T-helper 17 cell (primary cell): ENCODE results near the gene AMER2. TPM values are rescaled to one million over a fixed set of nuclear protein-coding genes. Genes with fewer than 3 reads are reported as not detected.
A peak's percentile ranks its signal among the peaks of the same experiment; 100 is the strongest.

Source experiments
- ATAC-seq: fragments of 150-1000 bp; cut with Tn5 transposase; 2 replicates; pipeline ENCODE4 v1.10.0; 2021; ENCODE audit warnings: mild to moderate bottlenecking, moderate library complexity
- DNase-seq, 3 donors: peaks; one replicate each; pipeline versions ENCODE4 v3.0.0 to v3.0.0-alpha.2; 2020 to 2021
- H3K9me3 ChIP-seq: one replicate; pipeline ENCODE4 v1.7.0; 2013; ENCODE audit warnings: low read length, mild to moderate bottlenecking; ENCODE audit not compliant: control insufficient read depth, poor library complexity, severe bottlenecking
- H3K27ac Mint-ChIP-seq: one replicate; pipeline ENCODE4 v1.8.0; 2022; ENCODE audit warnings: mild to moderate bottlenecking, moderate library complexity, mixed read lengths
- H3K27me3 Mint-ChIP-seq: one replicate; pipeline ENCODE4 v1.8.0; 2022; ENCODE audit warnings: mixed read lengths
- H3K36me3 Mint-ChIP-seq: one replicate; pipeline ENCODE4 v1.8.0; 2022; ENCODE audit warnings: low read depth, mixed read lengths
- H3K4me1 Mint-ChIP-seq: one replicate; pipeline ENCODE4 v1.8.0; 2022; ENCODE audit warnings: mild to moderate bottlenecking, mixed read lengths
- H3K4me3 Mint-ChIP-seq: one replicate; pipeline ENCODE4 v1.8.0; 2022; ENCODE audit warnings: mild to moderate bottlenecking, moderate library complexity, mixed read lengths
- total RNA-seq, 4 donors: library from RNA in 2 of 4; stranded (reverse) in 2 of 4; gene quantifications; one replicate each; pipeline ENCODE4 v1.2.3 and lab custom pipeline; 2022 to 2026

Gene AMER2, protein sequence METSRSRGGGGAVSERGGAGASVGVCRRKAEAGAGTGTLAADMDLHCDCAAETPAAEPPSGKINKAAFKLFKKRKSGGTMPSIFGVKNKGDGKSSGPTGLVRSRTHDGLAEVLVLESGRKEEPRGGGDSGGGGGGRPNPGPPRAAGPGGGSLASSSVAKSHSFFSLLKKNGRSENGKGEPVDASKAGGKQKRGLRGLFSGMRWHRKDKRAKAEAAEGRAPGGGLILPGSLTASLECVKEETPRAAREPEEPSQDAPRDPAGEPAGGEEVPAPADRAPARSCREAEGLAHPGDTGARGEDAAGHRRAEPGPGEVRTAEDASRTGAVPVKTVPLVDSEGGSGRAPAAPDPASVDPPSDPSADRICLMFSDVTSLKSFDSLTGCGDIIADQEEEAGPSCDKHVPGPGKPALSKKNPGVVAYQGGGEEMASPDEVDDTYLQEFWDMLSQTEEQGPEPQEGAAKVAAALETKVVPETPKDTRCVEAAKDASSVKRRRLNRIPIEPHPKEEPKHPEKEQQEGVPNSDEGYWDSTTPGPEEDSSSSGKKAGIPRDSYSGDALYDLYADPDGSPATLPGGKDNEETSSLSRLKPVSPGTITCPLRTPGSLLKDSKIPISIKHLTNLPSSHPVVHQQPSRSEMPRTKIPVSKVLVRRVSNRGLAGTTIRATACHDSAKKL
- total RNA-seq, result not detected
- total RNA-seq (lab: John Stamatoyannopoulos, UW), result 0 reads per million in 2 donors

DNA sequence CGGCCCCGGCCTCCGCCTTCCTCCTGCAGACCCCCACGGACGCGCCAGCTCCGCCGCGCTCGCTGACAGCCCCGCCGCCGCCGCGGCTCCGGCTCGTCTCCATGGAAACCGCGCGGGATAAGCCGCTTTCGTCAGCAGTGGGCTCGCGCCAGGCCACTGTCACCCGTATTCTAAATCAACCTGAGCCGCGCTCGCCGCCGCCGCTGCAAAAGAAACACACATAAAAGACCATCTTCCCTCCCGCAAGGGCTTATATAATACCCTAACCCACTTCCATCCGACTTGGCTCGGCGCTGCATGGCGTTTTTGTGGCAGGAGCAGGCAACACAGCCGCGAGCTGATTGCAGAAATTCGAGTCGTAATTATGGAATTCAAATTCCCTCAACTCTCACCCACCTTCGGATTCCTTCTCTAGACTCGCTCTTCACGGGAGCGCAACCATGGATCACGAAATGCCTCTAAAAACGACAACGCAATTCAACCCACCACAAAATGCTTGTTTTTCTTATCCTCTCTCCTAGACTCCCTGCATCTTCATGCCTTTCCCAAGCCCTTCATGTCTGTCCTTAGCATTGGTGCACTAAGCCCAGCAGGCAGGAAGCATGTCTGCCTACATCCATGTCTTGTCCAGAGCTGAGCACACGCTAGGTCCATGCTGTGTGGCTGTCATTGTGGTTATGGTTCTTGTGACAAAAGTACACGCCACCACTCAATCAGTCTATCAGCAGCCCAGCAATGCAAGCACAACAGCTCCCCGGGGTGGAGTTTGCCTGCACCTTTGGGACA lies at the start of gene AMER2:
Gene AMER2, minus strand, starts transcription at position 772 of the 786 bp plus-strand sequence. Its CDS starts 669 bp downstream, at position 103.
- peaks cover 11% of the 10 kb centered on the region for H3K4me1 Mint-ChIP-seq
- ATAC-seq, result no peak
- no peak within 1 kb of the TSS for H3K27ac Mint-ChIP-seq
- peak within 1 kb of the TSS; percentile 76 for H3K4me3 Mint-ChIP-seq
- no peak for DNase-seq
- no peaks in the 10 kb centered on the region for H3K9me3 ChIP-seq
- H3K36me3 Mint-ChIP-seq, result peaks cover 10% of the 10 kb centered on the region
- peaks cover 68% of the 10 kb centered on the region for H3K27me3 Mint-ChIP-seq

DNA sequence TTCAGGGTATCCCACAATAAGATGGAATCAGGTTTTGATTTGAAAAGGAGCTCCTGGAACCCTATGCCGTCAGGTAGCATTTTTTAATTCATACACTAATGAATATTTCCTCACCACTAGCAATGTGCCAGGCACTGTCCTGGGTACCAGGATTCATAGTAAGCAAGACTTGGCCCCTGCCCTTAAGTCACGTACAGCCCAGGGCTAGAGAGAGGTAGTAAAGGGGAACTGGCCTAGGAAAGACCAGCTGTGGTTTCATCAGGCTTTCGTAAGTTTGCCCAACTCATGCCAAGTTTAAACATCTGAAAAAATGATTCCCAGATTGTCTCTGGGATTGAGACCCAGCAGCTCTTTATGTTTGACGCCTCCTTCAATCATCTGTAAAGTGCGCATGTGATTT lies 45.9 kb upstream of the AMER2 start:
- H3K27me3 Mint-ChIP-seq, result peaks cover 18% of the 10 kb centered on the region
- no peak for ATAC-seq
- no peak overlapping the region for H3K27ac Mint-ChIP-seq
- DNase-seq, result no peak
- H3K4me1 Mint-ChIP-seq, result no peaks in the 10 kb centered on the region
- no peak overlapping the region for H3K4me3 Mint-ChIP-seq
- H3K9me3 ChIP-seq, result no peaks in the 10 kb centered on the region
- H3K36me3 Mint-ChIP-seq, result peaks cover 2% of the 10 kb centered on the region

GRCh38 chr13:25217023-25217885 lies 45.2 kb upstream of the AMER2 start:
- H3K4me3 Mint-ChIP-seq, result no peak overlapping the region
- no peaks in the 10 kb centered on the region for H3K4me1 Mint-ChIP-seq
- peaks cover 2% of the 10 kb centered on the region for H3K36me3 Mint-ChIP-seq
- DNase-seq, result no peak
- H3K27ac Mint-ChIP-seq, result no peak overlapping the region
- no peaks in the 10 kb centered on the region for H3K9me3 ChIP-seq
- no peak for ATAC-seq
- H3K27me3 Mint-ChIP-seq, result peaks cover 13% of the 10 kb centered on the region

- H3K4me1 Mint-ChIP-seq, result no peaks in the 10 kb centered on the region
- no peak overlapping the region for H3K4me3 Mint-ChIP-seq
- DNase-seq, result no peak
- ATAC-seq, result no peak
- H3K27ac Mint-ChIP-seq, result no peak overlapping the region
- peaks cover 2% of the 10 kb centered on the region for H3K36me3 Mint-ChIP-seq
- peaks cover 13% of the 10 kb centered on the region for H3K27me3 Mint-ChIP-seq
- no peaks in the 10 kb centered on the region for H3K9me3 ChIP-seq
Observed at GRCh38 chr13:25215253-25215575, 43.1 kb upstream of the AMER2 start.

- H3K27ac Mint-ChIP-seq, result no peak overlapping the region
- H3K36me3 Mint-ChIP-seq, result peaks cover 2% of the 10 kb centered on the region
- H3K27me3 Mint-ChIP-seq, result peaks cover 13% of the 10 kb centered on the region
- DNase-seq, result no peak
- no peaks in the 10 kb centered on the region for H3K4me1 Mint-ChIP-seq
- no peak for ATAC-seq
- no peak overlapping the region for H3K4me3 Mint-ChIP-seq
- H3K9me3 ChIP-seq, result no peaks in the 10 kb centered on the region
Observed at GRCh38 chr13:25214491-25215252, 42.6 kb upstream of the AMER2 start.

- H3K27ac Mint-ChIP-seq, result no peak overlapping the region
- peaks cover 11% of the 10 kb centered on the region for H3K27me3 Mint-ChIP-seq
- DNase-seq (no peak), ATAC-seq (no peak)
- H3K4me1 Mint-ChIP-seq, result no peaks in the 10 kb centered on the region
- no peaks in the 10 kb centered on the region for H3K9me3 ChIP-seq
- H3K36me3 Mint-ChIP-seq, result peaks cover 2% of the 10 kb centered on the region
- no peak overlapping the region for H3K4me3 Mint-ChIP-seq
Observed at GRCh38 chr13:25213715-25214114, 41.6 kb upstream of the AMER2 start.

DNA sequence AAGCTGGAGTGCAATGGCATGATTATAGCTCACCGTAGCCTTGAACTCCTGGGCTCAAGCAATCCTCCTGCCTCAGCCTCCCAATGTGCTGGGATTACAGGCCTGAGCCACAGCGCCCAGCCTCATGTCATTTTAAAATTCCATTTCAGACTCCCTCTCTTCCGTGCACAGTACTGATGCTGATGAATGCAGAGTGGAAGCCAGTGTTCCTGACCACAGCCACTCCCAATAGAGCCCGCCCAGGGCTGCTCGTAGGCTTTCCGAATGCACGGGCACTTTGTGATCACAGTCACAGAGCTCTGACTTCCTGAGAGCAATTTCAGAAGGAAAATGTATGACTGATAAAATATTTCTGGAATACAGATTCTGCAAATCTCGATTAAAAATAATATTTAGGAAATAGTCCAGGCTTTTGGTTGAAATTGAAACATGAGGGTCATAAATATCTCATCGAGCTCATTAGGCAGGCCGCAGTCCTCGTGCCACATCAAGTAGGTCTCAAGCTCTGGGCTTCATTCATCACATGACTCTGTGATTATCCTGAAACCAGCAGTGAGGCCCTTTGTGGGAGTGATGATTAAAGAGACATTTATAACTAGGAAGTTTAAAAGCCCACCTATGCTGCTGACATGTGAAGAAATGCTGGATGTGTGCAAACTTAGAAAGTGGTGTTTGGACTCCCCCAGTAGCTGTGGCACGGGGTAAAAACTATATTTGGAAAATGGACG lies 38.9 kb upstream of the AMER2 start:
- no peak overlapping the region for H3K27ac Mint-ChIP-seq
- ATAC-seq (no peak), DNase-seq (no peak)
- peaks cover 18% of the 10 kb centered on the region for H3K27me3 Mint-ChIP-seq
- no peaks in the 10 kb centered on the region for H3K4me1 Mint-ChIP-seq
- H3K36me3 Mint-ChIP-seq, result peaks cover 2% of the 10 kb centered on the region
- H3K4me3 Mint-ChIP-seq, result no peak overlapping the region
- no peaks in the 10 kb centered on the region for H3K9me3 ChIP-seq

- H3K36me3 Mint-ChIP-seq, result no peaks in the 10 kb centered on the region
- peaks cover 2% of the 10 kb centered on the region for H3K4me1 Mint-ChIP-seq
- peaks cover 32% of the 10 kb centered on the region for H3K27me3 Mint-ChIP-seq
- H3K9me3 ChIP-seq, result no peaks in the 10 kb centered on the region
- ATAC-seq (no peak), DNase-seq (no peak)
- no peak overlapping the region for H3K27ac Mint-ChIP-seq
- no peak overlapping the region for H3K4me3 Mint-ChIP-seq
Observed at GRCh38 chr13:25207291-25207810, 35.3 kb upstream of the AMER2 start.

- H3K36me3 Mint-ChIP-seq, result no peaks in the 10 kb centered on the region
- no peaks in the 10 kb centered on the region for H3K9me3 ChIP-seq
- no peak overlapping the region for H3K4me3 Mint-ChIP-seq
- ATAC-seq (no peak), DNase-seq (no peak)
- H3K27me3 Mint-ChIP-seq, result peaks cover 41% of the 10 kb centered on the region
- H3K27ac Mint-ChIP-seq, result no peak overlapping the region
- peaks cover 2% of the 10 kb centered on the region for H3K4me1 Mint-ChIP-seq
Observed at GRCh38 chr13:25204863-25205262, 32.8 kb upstream of the AMER2 start.

GRCh38 chr13:25203127-25203740 lies 31.1 kb upstream of the AMER2 start:
- H3K27me3 Mint-ChIP-seq, result peaks cover 50% of the 10 kb centered on the region
- no peak for ATAC-seq

DNA sequence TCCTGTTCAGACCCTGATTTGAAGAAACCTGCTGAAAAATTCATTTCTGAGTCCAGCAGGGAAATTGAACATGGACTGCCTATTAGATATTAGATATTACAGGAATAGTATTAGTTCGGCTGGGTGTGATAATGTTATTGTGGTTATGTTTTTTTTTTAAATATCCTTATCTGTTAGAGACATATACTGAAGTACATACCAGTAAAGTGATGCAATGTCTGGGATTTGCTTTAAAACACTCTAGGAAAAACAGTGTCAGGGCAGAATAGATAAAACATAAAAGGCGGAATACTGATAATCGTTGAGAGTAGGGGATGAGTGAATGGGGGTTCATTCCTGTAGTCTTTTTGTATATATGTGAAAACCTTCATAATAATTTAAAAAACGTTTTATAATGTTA lies 28.7 kb upstream of the AMER2 start:
- no peak for ATAC-seq
- no peak for DNase-seq
- H3K36me3 Mint-ChIP-seq, result peaks cover 2% of the 10 kb centered on the region
- H3K4me3 Mint-ChIP-seq, result no peak overlapping the region
- no peaks in the 10 kb centered on the region for H3K9me3 ChIP-seq
- peaks cover 2% of the 10 kb centered on the region for H3K4me1 Mint-ChIP-seq
- no peak overlapping the region for H3K27ac Mint-ChIP-seq
- peaks cover 52% of the 10 kb centered on the region for H3K27me3 Mint-ChIP-seq

More at GRCh38 chr13:25203127-25203740, 31.1 kb upstream of the AMER2 start:
- no peak overlapping the region for H3K27ac Mint-ChIP-seq
- DNase-seq, result no peak
- no peak overlapping the region for H3K4me3 Mint-ChIP-seq
- no peaks in the 10 kb centered on the region for H3K36me3 Mint-ChIP-seq
- H3K9me3 ChIP-seq, result no peaks in the 10 kb centered on the region
- H3K4me1 Mint-ChIP-seq, result peaks cover 2% of the 10 kb centered on the region
